Measurements from ENCODE around the gene ELAPOR1.

Gene ELAPOR1

GRCh38 chr1:109113590-109114341, at the start of gene ELAPOR1:
ELAPOR1 (plus strand) TSS chr1:109114115; CDS start chr1:109114184, 69 bp downstream.
- peak; percentile 72 for DNase-seq

GRCh38 chr1:109065137-109065536, 48.8 kb upstream of the ELAPOR1 start:
- DNase-seq = no peak

- DNase-seq = no peak
Measured at GRCh38 chr1:109067883-109068282, 46.0 kb upstream of the ELAPOR1 start.

GRCh38 chr1:109069294-109069693, 44.6 kb upstream of the ELAPOR1 start:
- no peak for DNase-seq

GRCh38 chr1:109075531-109076490, 38.1 kb upstream of the ELAPOR1 start, which contains the start of gene TAF13:
TAF13 (minus strand) TSS chr1:109076003; CDS start chr1:109075947, 56 bp downstream.
- DNase-seq = peak; percentile 95

- DNase-seq = no peak
Measured at GRCh38 chr1:109078317-109078716, 35.6 kb upstream of the ELAPOR1 start.

GRCh38 chr1:109079240-109079622, 34.7 kb upstream of the ELAPOR1 start:
- no peak for DNase-seq

- no peak for DNase-seq
Measured at GRCh38 chr1:109080441-109081082, 33.4 kb upstream of the ELAPOR1 start.

- DNase-seq = no peak
Measured at GRCh38 chr1:109083501-109083900, 30.4 kb upstream of the ELAPOR1 start.

- no peak for DNase-seq
Measured at GRCh38 chr1:109083923-109084322, 30.0 kb upstream of the ELAPOR1 start.

- DNase-seq = no peak
Measured at GRCh38 chr1:109084563-109085517, 29.1 kb upstream of the ELAPOR1 start.

GRCh38 chr1:109089242-109090015, 24.5 kb upstream of the ELAPOR1 start:
- peak; percentile 80 for DNase-seq

GRCh38 chr1:109090196-109091077, 23.5 kb upstream of the ELAPOR1 start, which contains the start of gene TMEM167B:
TMEM167B (plus strand) TSS chr1:109090764; CDS start chr1:109090873, 109 bp downstream.
- DNase-seq = peak; percentile 89

- peak; percentile 45 for DNase-seq
Measured at GRCh38 chr1:109091078-109091838, 22.7 kb upstream of the ELAPOR1 start.

GRCh38 chr1:109091839-109092193, 22.1 kb upstream of the ELAPOR1 start:
- no peak for DNase-seq

GRCh38 chr1:109094377-109094803, 19.5 kb upstream of the ELAPOR1 start:
- DNase-seq = no peak

- no peak for DNase-seq
Measured at GRCh38 chr1:109094871-109095270, 19.0 kb upstream of the ELAPOR1 start.

GRCh38 chr1:109095631-109096030, 18.3 kb upstream of the ELAPOR1 start:
- DNase-seq = no peak

GRCh38 chr1:109096120-109096519, 17.8 kb upstream of the ELAPOR1 start:
- DNase-seq = no peak

Measured in DMS79 treated with DMSO at 0.1 percent for 48 hours (cell line).